ENCODE data around the gene ST6GALNAC3.

ST6GALNAC3 gene

GRCh38 chr1:76266762-76267161 lies 192.2 kb downstream of the ST6GALNAC3 start (continued):
- TF ChIP-seq ZNF148 (tag by site-specific recombination; IDR thresholded peaks at IDR 0.05; ENCODE audit: borderline replicate concordance): no peak
- no peak for TF ChIP-seq ZNF274 (IDR thresholded peaks at IDR 0.05; ENCODE audit: low read length)
- TF ChIP-seq ZNF274 (tag by site-specific recombination; IDR thresholded peaks at IDR 0.05; ENCODE audit: borderline replicate concordance): no peak
- TF ChIP-seq ZNF16 (tag by site-specific recombination; IDR thresholded peaks at IDR 0.05; ENCODE audit: low read depth): no peak
- no peak for TF ChIP-seq ZNF660 (tag by site-specific recombination; IDR thresholded peaks at IDR 0.05)
- no peak for TF ChIP-seq ZBTB20 (tag by site-specific recombination; IDR thresholded peaks at IDR 0.05)
- TF ChIP-seq ZNF701 (tag by site-specific recombination; IDR thresholded peaks at IDR 0.05): no peak

- TF ChIP-seq INSM2 (tag by site-specific recombination; IDR thresholded peaks at IDR 0.05) (no peak), GLIS2 (tag by site-specific recombination; IDR thresholded peaks at IDR 0.05) (no peak), KLF16 (tag by site-specific recombination; IDR thresholded peaks at IDR 0.05) (no peak), ZNF350 (tag by site-specific recombination; IDR thresholded peaks at IDR 0.05) (no peak), GLI4 (tag by site-specific recombination; IDR thresholded peaks at IDR 0.05) (no peak), OVOL3 (tag by site-specific recombination; IDR thresholded peaks at IDR 0.05) (no peak), KLF7 (tag by site-specific recombination; IDR thresholded peaks at IDR 0.05; ENCODE audit: borderline replicate concordance) (no peak), ZNF560 (tag by site-specific recombination; IDR thresholded peaks at IDR 0.05; ENCODE audit: borderline replicate concordance) (no peak), SP3 (tag by site-specific recombination; IDR thresholded peaks at IDR 0.05) (no peak), ZNF341 (tag by site-specific recombination; IDR thresholded peaks at IDR 0.05; ENCODE audit: low read depth) (no peak), ZFP41 (tag by site-specific recombination; IDR thresholded peaks at IDR 0.05; ENCODE audit: borderline replicate concordance) (no peak), TRIM28 (IDR thresholded peaks at IDR 0.05; ENCODE audit: borderline replicate concordance, low read length) (no peak)
- Histone ChIP-seq H3K27ac (ENCODE audit: extremely low read depth, low read depth, low read length) (no peak overlapping the region), H3K36me3 (ENCODE audit: control insufficient read depth in 2 of 2, insufficient read depth in 1 of 2, low read length in 2 of 2) (no peaks in the 10 kb centered on the region), H3K9me3 (ENCODE audit: control insufficient read depth, insufficient read depth, low read depth, low read length) (no peaks in the 10 kb centered on the region), H3K4me3 (ENCODE audit: low read depth, low read length) (no peak overlapping the region), H3K4me1 (ENCODE audit: control insufficient read depth, insufficient read depth, low read length) (peaks cover 18% of the 10 kb centered on the region)
- POLR2A ChIA-PET: no interaction called here
- CTCF ChIA-PET: interaction anchor here (0.6 to 0.7 kb wide), 2 partner anchors 9 to 62 kb away, joined by 3 read pairs; no protein-coding TSS in a partner anchor
These were observed 193.1 kb downstream of the ST6GALNAC3 start for GRCh38 chr1:76267631-76268030.

GRCh38 chr1:76268341-76268740 lies 193.8 kb downstream of the ST6GALNAC3 start:
- Histone ChIP-seq H3K4me1 (ENCODE audit: control insufficient read depth, insufficient read depth, low read length) (peaks cover 18% of the 10 kb centered on the region), H3K4me3 (ENCODE audit: low read depth, low read length) (no peak overlapping the region), H3K36me3 (ENCODE audit: control insufficient read depth in 2 of 2, insufficient read depth in 1 of 2, low read length in 2 of 2) (no peaks in the 10 kb centered on the region), H3K27ac (ENCODE audit: extremely low read depth, low read depth, low read length) (no peak overlapping the region), H3K9me3 (ENCODE audit: control insufficient read depth, insufficient read depth, low read depth, low read length) (no peaks in the 10 kb centered on the region)
- CTCF ChIA-PET: interaction anchor here (0.7 kb wide), 1 partner anchor 1025 kb away, joined by 3 read pairs; no protein-coding TSS in a partner anchor
- POLR2A ChIA-PET: no interaction called here
- TF ChIP-seq GLIS1 (tag by site-specific recombination; IDR thresholded peaks at IDR 0.05): 0 out of 2 replicates have a peak, but pooled peaks have one; percentile 7
- TF ChIP-seq ZNF510 (tag by site-specific recombination; IDR thresholded peaks at IDR 0.05; ENCODE audit: insufficient replicate concordance): no peak
- 0 out of 2 replicates have a peak, but pooled peaks have one; percentile 38 for TF ChIP-seq PRDM6 (tag by site-specific recombination; IDR thresholded peaks at IDR 0.05)
- TF ChIP-seq MZF1 (tag by site-specific recombination; IDR thresholded peaks at IDR 0.05; ENCODE audit: borderline replicate concordance): 0 out of 2 replicates have a peak, but pooled peaks have one; percentile 15
- no peak for TF ChIP-seq ZSCAN4 (tag by site-specific recombination; IDR thresholded peaks at IDR 0.05)
- no peak for TF ChIP-seq ZNF155 (tag by site-specific recombination; IDR thresholded peaks at IDR 0.05)
- peak; percentile 7; the same call in 1 of the 2 replicates for TF ChIP-seq TRIM28 (IDR thresholded peaks at IDR 0.05; ENCODE audit: borderline replicate concordance, low read length)

Data from HEK293 (cell line).